HAP-1 (cell line): ENCODE results near the gene ASL.
A peak's percentile ranks its signal among the peaks of the same experiment; 100 is the strongest.
"Not testable (repeated sequence)": the region's sequence is repeated elsewhere in the genome, so short reads cannot be mapped to it uniquely, and the experiment has no call there.

Experiments
- DNase-seq, 2 experiments: peaks; one replicate each; pipeline ENCODE4 v3.0.0-alpha.2; 2016 to 2020; ENCODE audit warnings: low spot score in 2 of 2
- H3K27me3 ChIP-seq: fragments of 250-450 bp; sonication (Bioruptor Pico); 2 replicates; pipeline ENCODE4 v1.5.1; 2020; ENCODE audit warnings: low read depth, mild to moderate bottlenecking, moderate library complexity
- H3K36me3 ChIP-seq: fragments of 250-450 bp; sonication (Bioruptor Pico); replicated peaks from 2 replicates; pipeline ENCODE4 v1.5.1; 2020; ENCODE audit warnings: mild to moderate bottlenecking
- H3K4me1 ChIP-seq: fragments of 250-450 bp; sonication (Bioruptor Pico); 2 replicates; pipeline ENCODE4 v1.5.1; 2020; ENCODE audit warnings: mild to moderate bottlenecking
- H3K4me3 ChIP-seq: fragments of 250-450 bp; sonication (Bioruptor Pico); 2 replicates; pipeline ENCODE4 v1.5.1; 2020; ENCODE audit warnings: mild to moderate bottlenecking, moderate library complexity
- H3K9me3 ChIP-seq: fragments of 250-450 bp; sonication (Bioruptor Pico); 2 replicates; pipeline ENCODE4 v1.5.1; 2020; ENCODE audit warnings: mild to moderate bottlenecking, moderate library complexity
- in situ Hi-C: fragments of 300-500 bp; cut with MboI; formaldehyde crosslinking; loops from 3 replicates; pipeline ENCODE4 v1.14.3; 2020; ENCODE audit warnings: low sequenced_read_pairs, inconsistent platforms, mixed read lengths

ASL gene

DNA sequence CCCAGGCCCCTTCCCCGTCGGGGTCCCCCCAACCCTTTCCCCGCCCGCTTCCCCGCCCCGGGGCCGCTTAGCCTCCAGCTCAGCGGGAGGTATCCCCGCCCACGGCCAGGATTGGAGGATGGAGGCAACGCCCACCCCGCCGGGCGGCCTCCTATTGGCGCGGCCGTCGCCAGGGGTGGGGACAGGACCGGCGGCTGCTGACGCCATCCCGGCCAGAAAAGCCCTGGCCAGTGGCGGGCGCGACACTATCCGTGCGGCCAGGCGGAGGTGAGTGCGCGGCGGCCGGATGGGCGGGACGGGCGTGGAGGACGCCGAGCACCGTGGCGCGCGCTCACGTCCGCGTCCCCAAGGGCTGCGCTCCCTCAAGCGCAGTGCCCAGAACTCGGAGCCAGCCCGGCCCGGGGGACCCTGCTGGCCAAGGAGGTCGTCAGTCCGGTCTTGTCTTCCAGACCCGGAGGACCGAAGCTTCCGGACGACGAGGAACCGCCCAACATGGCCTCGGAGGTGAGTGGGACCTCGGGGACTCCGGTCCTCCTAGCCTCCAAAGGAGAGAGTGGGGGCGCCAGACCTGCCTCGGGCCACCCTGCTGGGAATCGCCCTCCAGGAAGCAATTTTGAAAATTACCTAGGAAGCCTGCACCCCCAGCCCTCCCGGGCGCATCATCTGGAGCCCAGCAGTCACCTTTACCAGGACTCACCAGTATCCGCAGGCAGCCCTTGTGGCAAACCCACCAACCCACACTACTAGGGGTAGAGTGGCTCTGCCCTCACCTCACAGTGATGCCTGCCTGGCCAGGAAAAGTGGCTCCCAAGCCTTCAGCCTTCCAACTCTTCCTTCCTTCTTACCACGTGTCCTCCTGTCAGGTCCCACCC is at the start of gene ASL:
Gene ASL (plus strand): TSS at position 230 of the 872 bp plus-strand sequence. CDS start 263 bp downstream, at position 493.
- peak; percentile 87 to 95 for DNase-seq
- H3K36me3 ChIP-seq: no peaks in the 10 kb centered on the region; the same call in 1 of the 2 replicates
- H3K9me3 ChIP-seq: no peaks in the 10 kb centered on the region
- H3K4me1 ChIP-seq: peaks cover 11% of the 10 kb centered on the region
- in situ Hi-C loops: no loop called here
- no peaks in the 10 kb centered on the region for H3K27me3 ChIP-seq
- peak within 1 kb of the TSS; percentile 89 for H3K4me3 ChIP-seq

DNA sequence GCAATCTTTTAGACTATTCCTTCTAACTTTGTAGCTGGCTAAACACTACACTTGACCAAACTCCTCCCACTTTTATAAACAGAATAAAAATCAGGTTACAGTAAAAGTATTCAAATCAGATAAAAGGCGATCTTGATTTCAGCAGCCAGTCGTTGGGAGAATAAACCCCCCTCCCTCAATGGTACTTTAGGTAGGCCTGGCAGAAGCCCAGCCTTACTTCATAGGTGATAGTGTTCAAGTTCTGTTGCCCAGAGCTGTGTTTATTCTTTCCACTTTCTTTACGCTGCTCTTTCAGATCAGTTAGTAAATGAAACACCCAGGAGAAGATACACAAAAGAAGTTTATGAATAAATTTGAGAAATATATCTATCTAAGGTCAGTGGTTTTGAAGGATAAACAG is 47.3 kb upstream of the ASL start:
- in situ Hi-C loops, H3K9me3 ChIP-seq: not testable (repeated sequence)

DNA sequence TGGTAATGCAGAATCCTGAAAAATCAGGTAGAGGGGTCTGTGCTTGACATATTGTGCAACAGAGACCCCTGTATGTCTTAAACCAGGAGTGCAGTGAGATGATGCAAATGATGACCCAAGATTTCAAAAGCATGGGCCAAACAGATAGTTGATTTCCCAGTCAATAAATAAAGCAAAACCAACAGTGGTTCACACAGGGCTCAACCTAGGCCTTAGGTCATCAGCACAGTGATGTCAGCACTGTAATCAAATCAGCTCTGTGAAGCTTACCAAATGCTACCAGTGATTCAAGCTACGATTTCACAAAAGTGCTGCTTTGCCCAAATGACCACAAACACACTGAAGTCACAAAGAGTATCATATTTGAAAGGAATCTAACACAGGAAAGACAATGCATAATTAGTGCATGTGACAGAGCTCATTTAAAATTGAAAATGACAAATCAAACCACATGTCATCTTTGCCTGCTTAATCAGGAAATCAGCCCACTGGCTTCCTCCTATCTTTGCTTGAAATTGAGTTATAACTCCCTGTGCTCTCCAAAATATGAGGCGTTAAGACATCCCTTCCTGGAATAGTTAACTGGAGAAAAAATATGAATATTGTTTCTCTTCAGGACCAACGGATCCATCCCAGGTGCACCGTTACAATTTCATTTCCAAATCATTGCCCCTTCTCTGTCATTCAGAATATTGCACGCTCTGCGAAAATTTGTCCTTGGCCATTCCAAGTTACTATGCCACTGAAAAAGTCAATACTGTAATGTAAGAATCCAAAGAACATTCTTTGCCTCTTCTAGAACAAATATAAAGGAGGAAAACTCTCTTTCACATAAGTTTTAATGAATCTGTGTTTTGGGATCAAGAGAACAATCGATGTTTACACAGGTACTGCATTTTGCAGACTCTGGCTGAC is 41.9 kb upstream of the ASL start:
- Histone ChIP-seq H3K4me1 (no peaks in the 10 kb centered on the region), H3K36me3 (no peaks in the 10 kb centered on the region), H3K27me3 (no peaks in the 10 kb centered on the region), H3K4me3 (no peak overlapping the region), H3K9me3 (no peaks in the 10 kb centered on the region)
- in situ Hi-C loops: no loop called here
- DNase-seq: no peak

More for the DNA sequence above, 47.3 kb upstream of the ASL start:
- not testable (repeated sequence) for H3K4me3 ChIP-seq, DNase-seq, H3K36me3 ChIP-seq, H3K27me3 ChIP-seq, H3K4me1 ChIP-seq

DNA sequence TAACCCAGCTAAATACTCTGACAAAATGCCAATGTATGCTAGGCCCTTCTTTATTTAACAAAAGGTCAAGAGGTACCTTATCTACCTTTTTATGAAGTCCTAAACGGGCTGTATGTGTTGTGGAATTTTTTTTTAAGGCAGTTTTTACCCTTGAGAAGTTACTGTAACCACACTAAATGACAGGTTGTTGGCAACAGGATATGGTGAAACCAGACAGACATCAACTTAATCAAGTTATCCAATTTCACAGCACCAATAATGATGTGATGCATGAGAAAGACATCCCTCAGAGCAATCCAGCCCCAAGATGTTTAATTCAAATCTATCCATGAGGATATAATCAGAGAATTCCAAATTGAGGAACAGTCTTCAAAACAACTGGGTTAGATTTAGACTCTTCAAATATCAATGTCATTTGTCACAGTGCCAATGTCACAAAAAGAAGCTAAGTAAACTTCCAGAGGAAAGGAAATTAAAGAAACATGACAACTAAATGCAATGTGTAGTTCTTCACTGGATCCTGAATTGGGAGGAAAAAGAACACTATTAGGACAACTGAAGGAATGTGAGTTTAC is 41.1 kb upstream of the ASL start:
- H3K9me3 ChIP-seq, H3K36me3 ChIP-seq, in situ Hi-C loops, H3K27me3 ChIP-seq, H3K4me3 ChIP-seq, H3K4me1 ChIP-seq, DNase-seq: not testable (repeated sequence)

DNA sequence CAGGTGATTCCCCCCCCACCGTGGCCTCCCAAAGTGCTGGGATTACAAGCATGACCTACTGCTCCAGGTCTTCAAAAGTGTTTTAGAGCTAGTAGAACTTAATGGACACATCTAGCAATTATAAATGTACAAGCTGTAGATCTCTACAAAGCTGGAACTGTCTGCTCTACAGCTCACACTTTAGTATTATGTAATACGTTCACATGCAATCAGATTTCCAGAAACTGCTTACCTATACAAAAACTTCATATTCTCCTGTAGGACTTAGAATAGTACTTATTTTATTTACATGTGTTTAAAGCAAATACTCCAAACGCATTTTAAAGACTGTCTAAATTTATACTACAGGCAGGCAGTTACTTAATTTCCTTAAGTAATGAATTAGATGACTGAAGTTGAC is 39.2 kb upstream of the ASL start:
- DNase-seq: no peak
- no peaks in the 10 kb centered on the region for H3K27me3 ChIP-seq
- no peaks in the 10 kb centered on the region for H3K4me1 ChIP-seq
- in situ Hi-C loops: no loop called here
- H3K36me3 ChIP-seq: no peaks in the 10 kb centered on the region
- no peaks in the 10 kb centered on the region for H3K9me3 ChIP-seq
- H3K4me3 ChIP-seq: no peak overlapping the region

DNA sequence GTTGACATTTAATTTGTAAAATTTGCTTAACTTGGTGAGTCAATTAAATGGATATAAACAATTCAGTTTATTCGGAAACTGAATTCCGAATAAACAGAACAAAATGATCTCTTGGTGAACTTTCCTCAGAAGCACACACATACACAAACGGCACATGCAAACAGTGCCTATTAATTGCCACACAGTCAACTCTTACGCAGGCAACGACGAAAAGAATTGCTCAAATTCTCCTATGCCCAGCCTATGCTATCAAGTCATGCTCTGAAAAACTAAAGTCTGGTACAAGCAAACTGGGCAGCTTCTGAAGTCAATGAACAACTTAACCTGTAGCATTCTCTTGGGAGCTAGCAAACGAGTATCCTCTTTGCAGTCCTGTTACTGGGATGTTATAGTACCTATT is 38.8 kb upstream of the ASL start:
- Histone ChIP-seq H3K9me3 (no peaks in the 10 kb centered on the region), H3K27me3 (no peaks in the 10 kb centered on the region), H3K4me1 (no peaks in the 10 kb centered on the region), H3K4me3 (no peak overlapping the region), H3K36me3 (no peaks in the 10 kb centered on the region)
- in situ Hi-C loops: no loop called here
- no peak for DNase-seq

DNA sequence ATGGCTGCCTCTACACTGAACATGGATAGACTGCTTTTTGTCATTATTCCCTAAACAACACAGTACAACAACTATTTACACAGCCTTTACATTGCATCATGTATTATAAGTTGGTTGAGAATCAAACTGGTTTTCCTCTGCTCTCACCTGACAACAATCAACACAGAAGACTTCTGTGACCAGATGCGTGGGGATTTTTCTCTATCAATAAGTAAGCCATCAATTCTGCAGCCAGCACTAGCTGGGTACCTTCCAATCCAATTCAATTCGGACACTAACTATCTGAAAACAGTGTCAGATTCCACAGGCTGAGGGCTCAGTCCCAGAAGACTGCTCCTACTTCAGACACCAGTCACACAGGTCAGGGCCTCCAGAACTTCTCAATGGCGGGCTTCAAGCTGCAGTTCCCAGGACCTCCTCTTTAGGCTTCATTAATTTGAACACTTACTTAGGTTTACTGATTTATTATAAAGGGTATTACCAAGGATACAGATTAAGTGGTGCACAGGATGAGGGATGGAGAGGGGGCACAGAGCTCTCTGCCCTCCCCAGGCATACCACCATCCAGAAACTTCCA is 36.4 kb upstream of the ASL start:
- H3K9me3 ChIP-seq: no peaks in the 10 kb centered on the region
- H3K27me3 ChIP-seq: no peaks in the 10 kb centered on the region
- H3K4me1 ChIP-seq: no peaks in the 10 kb centered on the region
- in situ Hi-C loops: no loop called here
- no peak for DNase-seq
- no peaks in the 10 kb centered on the region for H3K36me3 ChIP-seq
- H3K4me3 ChIP-seq: no peak overlapping the region

DNA sequence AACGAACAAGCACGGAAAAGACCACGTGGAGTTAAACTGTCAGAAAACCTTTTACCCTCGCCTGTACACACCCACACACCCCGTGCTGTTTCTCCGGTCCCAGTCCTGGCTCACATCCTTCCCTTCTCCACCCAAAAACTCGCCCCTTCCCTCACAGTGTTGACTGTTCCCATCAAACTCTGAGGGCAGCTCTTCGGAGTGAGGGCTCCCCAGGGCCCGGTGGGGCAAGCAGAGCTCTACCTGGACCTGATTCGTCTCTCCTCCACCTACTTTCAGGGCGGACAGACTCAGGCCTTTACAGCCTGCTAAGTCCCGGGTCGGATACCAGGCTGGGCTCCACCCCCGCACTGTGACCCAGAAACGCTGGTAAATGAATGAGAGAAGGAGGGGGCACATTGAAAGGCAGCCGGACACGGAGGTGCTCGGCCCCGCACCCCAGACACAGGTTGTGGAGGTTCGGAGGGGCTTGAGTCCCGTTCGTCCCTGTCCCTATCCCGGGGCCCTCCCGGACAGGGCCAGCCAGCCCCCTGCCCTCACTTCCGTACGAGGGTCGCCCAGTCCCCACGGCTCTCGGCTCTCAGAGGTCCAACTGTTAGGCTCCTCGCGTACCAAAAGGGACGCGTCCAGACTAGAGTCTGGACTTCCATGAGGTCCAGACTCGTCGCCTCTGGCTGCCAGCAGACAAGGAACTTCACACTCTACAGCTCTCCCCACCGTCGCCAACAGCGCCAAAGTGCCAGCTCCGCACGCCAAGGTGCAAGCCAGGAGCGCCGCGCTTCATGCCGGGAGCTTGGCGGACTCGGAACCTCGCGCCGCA is 31.7 kb upstream of the ASL start:
- DNase-seq: no peak
- H3K4me3 ChIP-seq: no peak overlapping the region
- H3K36me3 ChIP-seq: no peaks in the 10 kb centered on the region
- H3K4me1 ChIP-seq: peaks cover 4% of the 10 kb centered on the region
- in situ Hi-C loops: no loop called here
- no peaks in the 10 kb centered on the region; the same call in 1 of the 2 replicates for H3K9me3 ChIP-seq
- no peaks in the 10 kb centered on the region for H3K27me3 ChIP-seq

DNA sequence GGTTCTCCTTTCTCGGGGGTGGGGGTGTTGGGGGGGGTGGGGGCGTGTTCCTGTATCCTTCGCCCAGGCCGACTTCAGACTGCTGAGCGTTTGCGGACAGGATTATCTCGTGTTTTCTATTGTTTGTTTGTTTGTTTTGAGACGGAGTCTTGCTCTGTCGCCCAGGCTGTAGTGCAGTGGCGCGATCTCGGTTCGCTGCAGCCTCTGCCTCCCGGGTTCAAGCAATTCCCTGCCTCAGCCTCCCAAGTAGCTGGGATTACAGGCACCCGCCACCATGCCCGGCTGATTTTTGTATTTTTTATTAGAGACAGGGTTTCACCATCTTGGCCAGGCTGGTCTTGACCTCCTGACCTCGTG is 31.1 kb upstream of the ASL start:
- H3K9me3 ChIP-seq, H3K36me3 ChIP-seq, in situ Hi-C loops, H3K27me3 ChIP-seq, DNase-seq, H3K4me3 ChIP-seq, H3K4me1 ChIP-seq: not testable (repeated sequence)

DNA sequence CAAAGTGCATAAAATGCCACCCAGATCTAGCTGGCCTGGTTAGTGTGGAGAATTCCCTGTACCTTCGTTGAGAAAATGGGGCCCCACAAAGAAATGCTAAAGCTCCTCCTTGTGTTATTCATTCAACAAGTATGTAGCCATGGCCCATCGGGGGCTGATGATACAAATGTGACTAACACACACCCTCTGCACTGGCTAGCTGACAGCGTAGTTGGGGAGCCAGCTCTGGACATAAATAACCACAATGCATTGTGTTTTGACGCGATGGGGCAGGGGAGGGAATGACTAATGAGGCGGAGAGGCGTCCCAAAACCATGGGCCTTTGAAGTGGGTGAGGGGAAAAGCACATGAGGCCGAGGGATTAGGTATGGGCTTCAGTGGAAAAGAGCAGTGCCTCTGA is 28.2 kb upstream of the ASL start:
- DNase-seq: no peak
- no peaks in the 10 kb centered on the region for H3K36me3 ChIP-seq
- no peak overlapping the region for H3K4me3 ChIP-seq
- H3K9me3 ChIP-seq: no peaks in the 10 kb centered on the region; the same call in 1 of the 2 replicates
- H3K27me3 ChIP-seq: no peaks in the 10 kb centered on the region
- peaks cover 4% of the 10 kb centered on the region for H3K4me1 ChIP-seq
- in situ Hi-C loops: no loop called here

DNA sequence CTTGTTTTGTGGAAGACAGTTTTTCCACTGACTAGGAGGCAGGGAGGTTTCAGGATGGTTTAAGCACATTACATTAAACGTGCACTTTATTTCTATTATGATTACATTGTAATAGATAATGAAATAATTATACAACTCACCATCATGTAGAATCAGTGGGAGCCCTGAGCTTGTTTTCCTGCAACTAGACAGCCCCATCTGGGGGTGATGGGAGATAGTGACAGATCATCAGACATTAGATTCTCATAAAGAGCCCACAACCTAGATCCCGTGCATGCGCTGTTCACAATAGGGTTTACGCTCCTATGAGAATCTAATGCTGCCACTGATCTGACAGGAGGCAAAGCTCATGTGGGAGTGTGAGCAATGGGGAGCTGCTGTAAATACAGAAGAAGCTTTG is 25.7 kb upstream of the ASL start:
- H3K4me1 ChIP-seq, H3K36me3 ChIP-seq, H3K27me3 ChIP-seq, in situ Hi-C loops, H3K9me3 ChIP-seq, H3K4me3 ChIP-seq, DNase-seq: not testable (repeated sequence)

DNA sequence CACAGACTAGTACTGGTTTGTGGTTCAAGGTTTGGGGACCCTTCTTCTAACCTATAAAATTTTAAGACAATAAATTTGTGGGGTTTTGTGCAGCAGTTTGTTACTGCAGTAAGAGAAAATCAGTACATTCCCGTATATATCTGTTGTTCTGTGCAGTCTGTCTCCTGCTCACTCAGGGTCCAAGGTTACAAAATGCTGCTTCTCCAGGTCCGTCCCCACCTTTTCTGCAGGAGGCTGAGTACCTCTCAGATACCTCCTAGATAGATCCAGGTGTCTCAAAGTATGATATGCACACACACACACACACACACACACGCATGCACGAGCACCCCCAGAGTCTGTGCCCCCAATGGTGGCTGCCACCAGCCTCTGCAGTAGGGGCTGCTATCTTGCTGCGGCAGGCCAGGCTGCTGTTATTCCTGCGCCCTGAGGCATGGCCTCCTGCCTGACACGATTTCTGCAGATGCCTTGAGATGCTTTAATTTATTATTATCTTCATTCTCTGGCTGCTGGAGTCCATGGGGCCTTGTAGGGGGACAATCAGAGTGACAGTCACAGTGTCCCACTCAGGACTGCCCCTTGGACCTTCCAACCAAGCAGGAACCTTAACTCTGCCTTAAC is 25.2 kb upstream of the ASL start:
- in situ Hi-C loops: no loop called here

More for the DNA sequence above, 25.2 kb upstream of the ASL start:
- Histone ChIP-seq H3K4me1 (peaks cover 4% of the 10 kb centered on the region), H3K27me3 (no peaks in the 10 kb centered on the region), H3K36me3 (no peaks in the 10 kb centered on the region), H3K4me3 (no peak overlapping the region), H3K9me3 (no peaks in the 10 kb centered on the region; the same call in 1 of the 2 replicates)
- DNase-seq: no peak
